GM12801 (cell line): ENCODE measurements around the gene REEP3.

ENCODE experiments used
- CTCF ChIP-seq: IDR thresholded peaks from one replicate; pipeline ENCODE4 v1.5.1; 2011; ENCODE audit warnings: control low read depth; ENCODE audit not compliant: insufficient read length; ENCODE audit errors: extremely low read depth

REEP3 gene

GRCh38 chr10:63539994-63540393, 18.8 kb downstream of the REEP3 start:
- TF ChIP-seq CTCF = no peak

- no peak for TF ChIP-seq CTCF
Observed at GRCh38 chr10:63542835-63543575, 21.8 kb downstream of the REEP3 start.

- TF ChIP-seq CTCF = no peak
Observed at GRCh38 chr10:63543576-63543962, 22.4 kb downstream of the REEP3 start.

- TF ChIP-seq CTCF = no peak
Observed at GRCh38 chr10:63544418-63544817, 23.2 kb downstream of the REEP3 start.

- no peak for TF ChIP-seq CTCF
Observed at GRCh38 chr10:63547628-63548360, 26.6 kb downstream of the REEP3 start.

- TF ChIP-seq CTCF = no peak
Observed at GRCh38 chr10:63548860-63549259, 27.7 kb downstream of the REEP3 start.

- no peak for TF ChIP-seq CTCF
Observed at GRCh38 chr10:63549810-63550209, 28.6 kb downstream of the REEP3 start.
